Astrocyte (in vitro differentiated cells and primary cell): ENCODE results near the gene DOCK2. TPM values are rescaled to one million over a fixed set of nuclear protein-coding genes. Genes with fewer than 3 reads are reported as not detected.

Experiments used
- DNase-seq: peaks from one replicate; pipeline ENCODE4 v3.0.0-alpha.2; 2010; ENCODE audit warnings: low read depth
- FAIRE-seq: peaks from 2 replicates; lab custom pipeline; 2011; peaks lifted over from hg19 to GRCh38; lab: Jason Lieb, UNC
- H2AFZ ChIP-seq: 2 replicates; pipeline ENCODE4 v1.6.0; 2012; ENCODE audit warnings: low read depth, low read length, inconsistent platforms
- H3K27ac ChIP-seq: 2 replicates; pipeline ENCODE4 v1.5.1; 2011; ENCODE audit warnings: low read depth, low read length, inconsistent platforms
- H3K27me3 ChIP-seq: 2 replicates; pipeline ENCODE4 v1.6.0; 2011; ENCODE audit warnings: low read length, inconsistent platforms; ENCODE audit not compliant: insufficient read depth
- H3K36me3 ChIP-seq: 2 replicates; pipeline ENCODE4 v1.5.1; 2011; ENCODE audit warnings: low read length, inconsistent platforms; ENCODE audit not compliant: insufficient read depth
- H3K4me1 ChIP-seq: 2 replicates; pipeline ENCODE4 v1.5.1; 2011; ENCODE audit warnings: low read length, inconsistent platforms; ENCODE audit not compliant: insufficient read depth
- H3K4me2 ChIP-seq: 2 replicates; pipeline ENCODE4 v1.6.0; 2012; ENCODE audit warnings: low read length, inconsistent platforms
- H3K4me3 ChIP-seq: 2 replicates; pipeline ENCODE4 v1.5.1; 2011; ENCODE audit warnings: low read depth, mild to moderate bottlenecking, low read length, inconsistent platforms; ENCODE audit not compliant: insufficient read depth
- H3K79me2 ChIP-seq: 2 replicates; pipeline ENCODE4 v1.6.0; 2012; ENCODE audit warnings: mild to moderate bottlenecking, low read length, inconsistent platforms; ENCODE audit not compliant: insufficient read depth
- H3K9ac ChIP-seq: 2 replicates; pipeline ENCODE4 v1.6.0; 2012; ENCODE audit warnings: mild to moderate bottlenecking, low read length, inconsistent platforms
- H3K9me3 ChIP-seq: 2 replicates; pipeline ENCODE4 v1.5.1; 2012; ENCODE audit warnings: low read depth, mild to moderate bottlenecking, low read length, inconsistent platforms; ENCODE audit not compliant: insufficient read depth
- H4K20me1 ChIP-seq: 2 replicates; pipeline ENCODE4 v1.6.0; 2012; ENCODE audit warnings: low read length, inconsistent platforms; ENCODE audit not compliant: insufficient read depth
- H3K27ac Mint-ChIP-seq: one replicate; pipeline ENCODE4 v1.8.0; 2021; ENCODE audit warnings: mild to moderate bottlenecking, mixed read lengths; ENCODE audit not compliant: unreplicated experiment
- H3K27me3 Mint-ChIP-seq: one replicate; pipeline ENCODE4 v1.8.0; 2021; ENCODE audit warnings: low read depth, mixed read lengths; ENCODE audit not compliant: unreplicated experiment
- H3K36me3 Mint-ChIP-seq: one replicate; pipeline ENCODE4 v1.8.0; 2021; ENCODE audit warnings: low read depth, mixed read lengths; ENCODE audit not compliant: unreplicated experiment
- H3K4me1 Mint-ChIP-seq: one replicate; pipeline ENCODE4 v1.8.0; 2021; ENCODE audit warnings: low read depth, mixed read lengths; ENCODE audit not compliant: unreplicated experiment
- H3K4me3 Mint-ChIP-seq: one replicate; pipeline ENCODE4 v1.8.0; 2021; ENCODE audit warnings: mild to moderate bottlenecking, moderate library complexity, mixed read lengths; ENCODE audit not compliant: unreplicated experiment
- H3K9me3 Mint-ChIP-seq: one replicate; pipeline ENCODE4 v1.8.0; 2021; ENCODE audit warnings: mild to moderate bottlenecking, mixed read lengths; ENCODE audit not compliant: unreplicated experiment
- CTCF ChIP-seq: IDR thresholded peaks from 2 replicates; pipeline ENCODE4 v1.5.1; 2011; ENCODE audit warnings: low read depth, mild to moderate bottlenecking, inconsistent platforms, low read length, moderate library complexity; ENCODE audit not compliant: insufficient read depth
- EZH2 ChIP-seq: IDR thresholded peaks from 2 replicates; pipeline ENCODE4 v1.6.1; 2012; ENCODE audit warnings: mild to moderate bottlenecking, low read length, inconsistent platforms; ENCODE audit not compliant: insufficient read depth
- total RNA-seq: library from RNA; stranded (reverse); gene quantifications from 2 replicates; pipeline ENCODE4 v1.2.1, GENCODE V29; 2021

The DOCK2 gene
- total RNA-seq, 1 donor from 2014 or later = 0.66 TPM

DNA sequence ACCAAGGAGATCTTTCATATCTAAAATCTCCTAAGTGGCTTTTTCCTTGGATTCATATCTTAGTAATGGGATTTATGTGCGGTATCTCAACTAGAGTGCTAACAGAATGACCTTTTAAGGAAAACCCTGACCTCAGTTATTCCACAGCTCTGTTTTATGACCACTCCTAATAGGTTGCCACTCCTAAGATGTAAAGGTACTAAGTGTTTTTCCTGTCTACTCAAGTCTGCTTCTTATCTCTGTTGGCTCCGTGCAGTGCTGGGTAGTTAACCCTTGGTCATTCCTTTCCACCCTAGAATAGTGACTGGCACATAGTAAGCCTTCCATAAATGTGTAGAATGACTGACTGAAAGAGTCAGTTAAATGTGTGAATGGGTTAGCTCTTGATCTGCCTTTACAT, 161.4 kb downstream of the DOCK2 start:
- no peaks in the 10 kb centered on the region for H3K79me2 ChIP-seq
- TF ChIP-seq CTCF (no peak), EZH2 (no peak)
- peaks cover 1% of the 10 kb centered on the region for H3K36me3 Mint-ChIP-seq
- H3K4me3 ChIP-seq = no peak overlapping the region
- H3K36me3 ChIP-seq = no peaks in the 10 kb centered on the region
- no peak overlapping the region for H3K4me3 Mint-ChIP-seq
- H3K27ac ChIP-seq = no peak overlapping the region
- peaks cover 10% of the 10 kb centered on the region for H3K27me3 Mint-ChIP-seq
- peaks cover 10% of the 10 kb centered on the region for H3K4me1 Mint-ChIP-seq
- H2AFZ ChIP-seq = no peak overlapping the region
- H3K9ac ChIP-seq = no peak overlapping the region
- DNase-seq (no peak), FAIRE-seq (no peak)
- no peak overlapping the region for H3K27ac Mint-ChIP-seq
- no peak overlapping the region for H3K4me2 ChIP-seq
- H3K4me1 ChIP-seq = peaks cover 16% of the 10 kb centered on the region
- H3K9me3 ChIP-seq = no peaks in the 10 kb centered on the region
- H4K20me1 ChIP-seq = no peaks in the 10 kb centered on the region
- peaks cover 3% of the 10 kb centered on the region for H3K9me3 Mint-ChIP-seq
- no peaks in the 10 kb centered on the region for H3K27me3 ChIP-seq

GRCh38 chr5:169798906-169799660, 162.0 kb downstream of the DOCK2 start:
- FAIRE-seq = no peak
- no peak overlapping the region for H3K27ac Mint-ChIP-seq

More at GRCh38 chr5:169798906-169799660, 162.0 kb downstream of the DOCK2 start:
- no peak for TF ChIP-seq CTCF
- no peak for TF ChIP-seq EZH2
- Mint-ChIP-seq H3K36me3 (peaks cover 1% of the 10 kb centered on the region), H3K27me3 (peaks cover 5% of the 10 kb centered on the region), H3K4me1 (peaks cover 15% of the 10 kb centered on the region), H3K9me3 (no peaks in the 10 kb centered on the region), H3K4me3 (no peak overlapping the region)
- Histone ChIP-seq H3K9ac (no peak overlapping the region), H3K4me1 (peaks cover 23% of the 10 kb centered on the region), H4K20me1 (no peaks in the 10 kb centered on the region), H3K27ac (no peak overlapping the region), H3K4me3 (no peak overlapping the region), H3K79me2 (no peaks in the 10 kb centered on the region), H3K4me2 (no peak overlapping the region), H3K27me3 (no peaks in the 10 kb centered on the region), H3K9me3 (no peaks in the 10 kb centered on the region), H3K36me3 (no peaks in the 10 kb centered on the region), H2AFZ (no peak overlapping the region)
- DNase-seq = no peak
